Stimulated activated CD4-positive, alpha-beta T cell treated with anti-CD3 and anti-CD28 coated beads, Interleukin-2, amount 100 ng/mL, for 48 hours (primary cell): ENCODE data around the gene SLC26A6.

Source experiments
- DNase-seq, 2 donors: peaks; one replicate each; pipeline ENCODE4 v3.0.0-alpha.2; 2020

Gene SLC26A6

GRCh38 chr3:48661501-48662144 is 26.4 kb upstream of the SLC26A6 start:
- DNase-seq = peak; percentile 70 to 77

DNA sequence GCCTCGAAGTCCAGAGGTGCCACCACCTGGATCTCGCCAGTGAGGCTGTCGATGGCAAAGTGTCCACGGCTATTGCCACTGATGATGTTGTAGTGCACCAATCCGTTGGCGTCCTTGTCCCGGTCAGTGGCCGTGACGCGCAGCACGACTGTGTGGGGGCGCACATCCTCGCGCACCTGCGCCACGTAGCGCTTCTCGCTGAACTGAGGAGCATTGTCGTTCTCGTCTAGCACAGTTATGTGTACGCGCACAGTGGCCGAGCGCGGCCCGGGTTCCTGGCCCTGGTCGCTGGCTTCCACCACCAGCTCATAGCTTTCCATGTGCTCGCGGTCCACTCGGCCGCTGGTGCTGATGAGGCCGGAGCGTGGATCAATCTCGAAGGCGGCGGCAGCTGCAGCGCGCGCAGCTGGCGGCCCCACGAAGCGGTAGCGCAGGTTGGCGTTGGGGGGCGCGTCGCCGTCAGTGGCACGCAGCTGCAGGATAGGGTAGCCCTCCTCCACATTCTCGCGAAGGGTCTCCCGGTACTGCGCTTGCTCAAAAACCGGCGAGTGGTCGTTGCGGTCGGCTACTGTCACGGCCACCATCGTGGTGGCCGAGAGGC is 25.6 kb upstream of the SLC26A6 start:
- DNase-seq = no peak

DNA sequence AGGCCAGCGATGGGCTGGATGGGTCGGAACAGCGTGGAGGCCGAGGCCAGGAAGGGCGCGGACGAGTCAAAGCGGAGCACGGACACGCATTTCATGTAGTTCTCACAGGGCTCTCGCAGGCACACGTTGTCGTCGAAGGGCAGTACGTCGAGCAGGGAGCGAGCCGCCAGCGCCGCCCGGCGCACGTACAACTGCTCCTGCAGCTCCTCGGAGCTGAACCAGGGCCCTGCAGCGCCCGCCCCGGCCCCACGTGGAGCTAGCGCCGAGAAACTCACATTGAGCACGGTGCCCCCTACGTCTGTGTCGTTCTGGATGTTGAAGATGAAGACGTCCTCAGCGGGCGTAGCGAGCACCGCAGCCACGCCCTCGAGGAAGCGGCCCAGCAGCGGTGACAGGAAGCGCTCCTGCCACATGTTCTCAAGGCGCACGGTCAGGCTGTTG is 21.6 kb upstream of the SLC26A6 start:
- peak in 1 of 2 donors; percentile 20 for DNase-seq

DNA sequence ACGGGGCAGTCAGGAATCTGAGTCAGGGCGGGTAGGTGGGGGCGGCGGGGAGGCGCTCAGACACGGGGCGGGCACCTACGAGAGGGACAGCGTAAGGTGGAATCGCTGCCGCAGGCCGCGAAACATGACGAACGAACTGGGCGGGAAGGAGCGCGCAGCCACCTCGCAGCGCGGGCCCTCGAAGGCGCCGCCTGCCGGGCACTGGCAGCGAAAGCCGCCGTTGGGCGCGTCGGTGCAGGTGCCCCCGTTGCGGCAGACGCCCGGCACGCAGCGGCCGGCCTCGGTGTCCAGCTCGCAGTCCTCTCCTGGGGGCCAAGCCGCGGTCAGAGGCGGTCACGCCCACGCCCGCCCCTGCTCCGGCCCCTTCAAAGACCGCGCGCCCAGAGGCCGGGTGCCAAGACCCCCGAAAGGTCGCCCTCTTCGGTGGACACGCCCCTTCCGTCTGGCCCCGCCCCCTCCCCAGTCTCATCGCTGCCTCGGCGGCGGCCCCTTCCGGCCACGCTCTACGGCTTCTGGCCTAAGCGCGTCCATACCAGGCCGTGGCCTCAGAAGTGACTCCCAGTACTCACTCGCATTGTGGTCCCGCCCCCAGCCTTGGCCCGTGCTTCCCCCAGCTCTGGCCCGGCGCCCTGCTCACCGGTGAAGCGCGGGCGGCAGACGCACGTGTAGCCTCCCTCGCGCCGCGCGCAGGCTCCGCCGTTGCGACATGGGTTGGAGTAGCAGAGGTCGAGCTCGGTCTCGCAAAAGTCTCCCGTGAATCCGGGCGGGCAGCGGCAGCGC is 21.0 kb upstream of the SLC26A6 start:
- DNase-seq = peak; percentile 79 to 84

- DNase-seq = peak in 1 of 2 donors; percentile 39
Observed at GRCh38 chr3:48655606-48656005, 20.3 kb upstream of the SLC26A6 start.

DNA sequence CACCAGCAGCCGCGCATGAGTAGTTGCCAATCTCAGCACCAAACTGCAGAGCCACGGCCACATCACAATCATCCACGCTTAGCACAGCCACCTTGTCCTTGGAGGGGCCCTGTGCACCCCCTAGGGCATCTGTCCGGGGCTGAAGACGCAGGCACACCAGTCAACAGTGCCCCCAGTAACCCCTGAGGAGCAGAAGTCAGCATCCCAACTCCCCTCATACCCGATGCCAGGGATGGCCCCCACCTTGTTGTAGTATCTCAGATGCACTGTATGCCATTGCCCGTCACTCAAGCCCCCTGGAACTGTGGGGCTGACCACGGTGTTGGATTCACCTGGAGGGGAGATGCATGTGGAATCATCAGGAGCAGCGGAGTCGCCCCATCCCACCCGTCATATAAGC is 19.8 kb upstream of the SLC26A6 start:
- no peak for DNase-seq

DNA sequence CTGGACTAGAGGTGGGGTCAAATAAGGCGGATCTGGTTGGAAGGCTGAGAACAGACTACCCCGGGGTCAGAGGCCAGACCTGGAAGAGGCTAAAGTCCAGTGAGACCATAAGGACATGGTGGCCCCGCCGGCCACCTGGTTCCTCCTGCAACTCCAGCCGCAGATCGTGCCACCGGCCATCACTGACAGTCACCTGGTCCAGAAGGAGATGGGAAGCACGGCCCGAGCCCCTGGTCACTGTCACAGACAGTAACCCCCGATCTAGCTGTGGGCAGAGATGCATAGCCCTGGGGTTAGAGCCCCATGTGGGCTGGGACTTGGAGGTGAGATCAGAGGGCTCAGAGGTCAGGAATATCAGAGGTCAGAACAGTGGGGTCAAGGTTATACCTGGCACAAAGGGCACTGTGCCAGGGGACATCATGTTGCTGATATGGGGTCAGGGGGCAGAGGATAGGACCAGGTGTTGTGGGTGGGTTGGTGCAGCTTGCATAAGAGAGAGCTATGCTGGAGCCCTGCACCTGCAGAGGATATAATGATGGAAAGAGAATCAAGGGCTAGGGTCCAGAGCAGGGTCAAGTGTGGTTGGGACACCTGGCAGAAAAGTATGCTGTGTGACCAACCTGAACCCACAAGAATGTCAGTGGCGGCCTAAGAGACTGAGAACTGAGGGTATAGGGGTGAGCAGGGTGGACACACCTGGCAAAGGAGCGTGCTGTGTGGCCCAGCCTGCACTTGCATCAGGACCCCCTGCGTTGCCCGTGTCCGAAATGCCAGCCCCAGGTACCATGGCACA is 17.9 kb upstream of the SLC26A6 start:
- DNase-seq = no peak

DNA sequence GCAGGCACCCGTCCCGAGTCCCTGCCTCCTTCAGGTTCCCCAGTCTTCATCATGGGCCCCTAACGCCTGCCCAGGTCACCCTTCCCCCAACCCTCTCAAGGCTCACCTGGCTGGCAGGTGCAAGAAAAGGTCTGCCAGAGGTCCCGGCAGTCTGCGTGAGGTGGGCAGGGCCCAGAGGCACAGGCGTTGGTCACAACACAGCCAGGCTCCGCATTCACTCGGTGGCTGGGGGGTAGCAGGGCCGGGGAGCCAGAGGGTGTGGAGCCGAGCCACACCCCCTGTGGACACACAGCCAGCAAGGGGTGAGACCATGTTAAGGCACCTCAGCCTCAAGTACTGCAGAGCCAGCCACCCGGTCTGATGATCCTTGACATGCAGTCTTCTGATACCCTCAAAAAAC is 16.5 kb upstream of the SLC26A6 start:
- no peak for DNase-seq

GRCh38 chr3:48650723-48651122 is 15.5 kb upstream of the SLC26A6 start:
- no peak for DNase-seq

DNA sequence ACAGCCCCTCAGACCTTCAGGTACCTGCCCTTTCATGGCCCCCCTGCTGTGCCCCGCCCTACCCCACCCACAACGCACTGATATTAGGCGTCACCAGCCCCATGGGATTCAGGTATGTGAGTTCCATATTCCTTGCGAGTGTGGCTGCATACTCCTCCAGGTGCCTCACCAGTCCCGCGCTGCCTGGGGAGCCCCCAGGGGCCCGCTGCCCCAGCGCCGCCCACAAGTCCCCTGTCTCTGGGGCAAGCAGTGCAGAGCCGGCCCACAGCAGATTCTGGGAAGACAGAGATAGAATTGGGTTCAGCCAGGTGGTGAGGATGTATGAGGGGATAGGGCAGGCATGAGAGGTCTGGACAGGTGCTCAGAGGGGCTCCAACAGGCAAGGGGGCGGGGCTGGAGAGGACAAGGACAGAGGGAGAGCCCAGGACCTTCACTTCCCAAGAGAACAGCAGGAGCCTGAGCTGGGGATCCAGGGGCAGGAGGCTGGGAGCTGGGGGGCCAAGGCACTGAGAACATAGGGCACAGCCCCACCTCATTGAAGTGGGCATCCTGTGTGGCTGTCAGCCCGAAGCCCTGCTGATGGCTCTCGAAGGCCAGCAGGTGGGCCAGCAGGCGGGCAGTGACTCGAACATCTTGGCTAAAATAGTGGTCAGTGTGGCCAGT is 13.1 kb upstream of the SLC26A6 start:
- no peak for DNase-seq

DNA sequence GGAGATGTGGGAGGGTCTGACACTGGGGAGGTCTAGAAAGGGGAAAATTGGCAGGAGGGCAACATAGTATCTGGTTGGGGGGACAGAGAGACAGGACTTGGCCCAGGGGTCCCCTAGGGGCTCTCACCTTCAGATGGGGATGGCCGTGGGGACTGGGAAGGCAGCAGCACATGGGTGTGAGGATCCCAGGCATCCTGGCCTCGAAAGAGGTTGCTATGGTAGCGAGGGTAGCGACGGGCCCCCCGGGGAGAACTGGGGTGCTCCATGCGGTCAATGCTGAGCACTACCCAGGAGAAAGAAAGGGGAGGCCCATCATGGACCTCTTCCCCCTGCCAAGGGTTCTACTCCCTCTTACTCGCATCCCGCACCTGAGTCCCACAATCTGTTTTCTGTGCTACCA is 12.5 kb upstream of the SLC26A6 start:
- no peak for DNase-seq

- no peak for DNase-seq
Observed at GRCh38 chr3:48644898-48645760, 9.9 kb upstream of the SLC26A6 start.

GRCh38 chr3:48642605-48643004 is 7.3 kb upstream of the SLC26A6 start:
- DNase-seq = no peak

DNA sequence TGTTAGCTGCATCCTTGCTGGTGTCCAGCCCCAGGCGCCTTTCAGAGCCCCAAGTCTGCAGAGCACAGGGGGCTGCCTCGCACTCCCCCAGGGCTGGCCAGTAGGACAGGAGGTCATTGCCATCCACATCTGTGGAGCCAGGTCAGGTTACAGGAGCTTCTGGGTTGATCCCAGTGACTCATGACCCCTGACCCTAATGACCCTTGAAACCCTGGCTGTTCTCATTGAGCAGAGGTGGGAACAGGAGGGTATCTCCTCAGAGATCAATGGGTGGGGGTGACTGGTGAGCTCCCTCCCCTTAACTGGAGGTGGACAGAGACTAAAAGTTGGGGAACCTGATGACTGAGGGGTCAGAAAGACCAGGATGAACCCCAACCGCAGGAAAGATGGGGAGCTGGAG is 6.1 kb upstream of the SLC26A6 start:
- DNase-seq = no peak

GRCh38 chr3:48639944-48640606 is 4.8 kb upstream of the SLC26A6 start:
- DNase-seq = no peak

DNA sequence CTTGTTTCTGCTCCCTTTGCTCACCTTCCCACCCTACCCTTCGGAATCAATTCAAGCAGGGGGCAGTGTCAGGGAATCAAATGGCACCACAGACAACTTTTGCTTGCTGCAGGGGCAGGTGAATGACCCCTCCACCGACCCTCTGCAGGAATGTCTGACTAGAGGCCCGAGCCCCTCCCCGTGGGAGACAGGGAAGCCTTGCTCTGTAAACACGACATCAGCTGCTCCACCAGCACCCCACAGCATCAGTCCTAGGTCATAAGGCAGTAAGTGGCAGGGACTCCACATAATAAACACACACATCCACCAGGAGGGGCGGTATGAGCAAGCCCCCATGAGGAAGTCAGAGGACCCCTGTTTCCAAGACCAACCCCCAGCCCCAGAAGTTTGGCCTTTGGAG is 2.0 kb upstream of the SLC26A6 start:
- no peak for DNase-seq

GRCh38 chr3:48636149-48636655 is 941 bp upstream of the SLC26A6 start:
- no peak for DNase-seq

GRCh38 chr3:48634661-48635221 is 520 bp downstream of the SLC26A6 start:
- peak; percentile 38 to 39 for DNase-seq

DNA sequence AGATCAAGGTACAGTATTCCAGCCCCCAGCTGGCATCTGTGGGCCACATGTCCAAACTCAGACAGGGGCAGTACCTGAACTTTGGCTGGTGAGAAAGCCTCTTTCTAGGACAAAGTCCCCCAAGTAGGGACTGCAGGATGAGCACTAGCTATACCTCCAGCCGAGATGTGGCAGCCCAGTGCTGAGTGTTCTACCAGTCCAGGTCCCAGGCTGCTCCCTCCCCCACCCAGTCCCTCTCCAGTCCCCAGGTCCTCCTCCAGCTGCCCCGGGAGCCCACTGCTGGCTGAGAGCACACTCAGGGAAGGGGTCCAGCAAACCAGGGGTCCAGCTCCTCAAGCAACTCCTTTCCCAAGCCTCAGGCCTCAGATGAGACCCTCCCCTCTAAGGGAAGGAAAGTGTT is 1.5 kb downstream of the SLC26A6 start:
- no peak for DNase-seq

- no peak for DNase-seq
Observed at GRCh38 chr3:48633256-48633655, 2.0 kb downstream of the SLC26A6 start.
